GM23248 (cell line): Measurements from ENCODE around the gene PALD1. TPM values are rescaled to one million over a fixed set of nuclear protein-coding genes. Genes with fewer than 3 reads are reported as not detected.

Experiments
- DNase-seq: peaks from one replicate; pipeline ENCODE4 v3.0.0-alpha.2; 2015
- H2AFZ ChIP-seq: fragments of 200-600 bp; sonication (generic); 2 replicates; pipeline ENCODE4 v1.6.1; 2016; ENCODE audit warnings: antibody characterized with exemption
- H3F3A ChIP-seq: fragments of 200-600 bp; sonication (generic); 2 replicates; pipeline ENCODE4 v1.6.1; 2016; ENCODE audit warnings: mild to moderate bottlenecking, antibody characterized with exemption, mixed run types; ENCODE audit not compliant: insufficient read depth
- H3K27ac ChIP-seq: fragments of 200-600 bp; sonication (generic); 2 replicates; pipeline ENCODE4 v1.5.1; 2016; ENCODE audit warnings: mild to moderate bottlenecking
- H3K27me3 ChIP-seq: fragments of 200-600 bp; sonication (generic); replicated peaks from 2 replicates; pipeline ENCODE4 v1.6.1; 2016; ENCODE audit warnings: mild to moderate bottlenecking; ENCODE audit not compliant: insufficient read depth
- H3K36me3 ChIP-seq: fragments of 200-600 bp; sonication (generic); 2 replicates; pipeline ENCODE4 v1.6.1; 2016; ENCODE audit warnings: low read depth, mild to moderate bottlenecking
- H3K4me1 ChIP-seq: fragments of 200-600 bp; sonication (generic); 2 replicates; pipeline ENCODE4 v1.6.1; 2016; ENCODE audit warnings: mild to moderate bottlenecking; ENCODE audit not compliant: insufficient read depth
- H3K4me2 ChIP-seq: fragments of 200-600 bp; sonication (generic); one replicate; pipeline ENCODE4 v1.6.1; 2016; ENCODE audit warnings: mild to moderate bottlenecking; ENCODE audit not compliant: unreplicated experiment
- H3K4me3 ChIP-seq: fragments of 200-600 bp; sonication (generic); 2 replicates; pipeline ENCODE4 v1.5.1; 2016; ENCODE audit warnings: mild to moderate bottlenecking
- H3K79me2 ChIP-seq: fragments of 200-600 bp; sonication (generic); 2 replicates; pipeline ENCODE4 v1.6.1; 2016; ENCODE audit warnings: mild to moderate bottlenecking; ENCODE audit not compliant: insufficient read depth
- H3K9ac ChIP-seq: fragments of 200-600 bp; sonication (generic); 2 replicates; pipeline ENCODE4 v1.6.1; 2016; ENCODE audit warnings: mild to moderate bottlenecking
- H3K9me2 ChIP-seq: fragments of 200-600 bp; sonication (generic); 2 replicates; pipeline ENCODE4 v1.6.1; 2016; ENCODE audit warnings: mixed run types, mild to moderate bottlenecking, moderate library complexity; ENCODE audit not compliant: insufficient read depth
- H3K9me3 ChIP-seq: fragments of 200-600 bp; sonication (generic); one replicate; pipeline ENCODE4 v1.6.1; 2017; ENCODE audit warnings: low read depth
- H4K20me1 ChIP-seq: fragments of 200-600 bp; sonication (generic); 2 replicates; pipeline ENCODE4 v1.6.0; 2016; ENCODE audit not compliant: insufficient read depth
- EZH2 ChIP-seq: fragments of 200-600 bp; sonication (generic); IDR thresholded peaks from 2 replicates; pipeline ENCODE4 v1.6.1; 2018; ENCODE audit warnings: antibody characterized with exemption, mild to moderate bottlenecking; ENCODE audit not compliant: insufficient read depth, poor library complexity, severe bottlenecking
- EZH2phosphoT487 ChIP-seq: fragments of 200-600 bp; sonication (generic); IDR thresholded peaks from 2 replicates; pipeline ENCODE4 v1.6.1; 2018; ENCODE audit warnings: antibody characterized with exemption, moderate library complexity, mild to moderate bottlenecking, low read depth; ENCODE audit not compliant: insufficient read depth
- WGBS, 2 experiments: methylation state at CpG; one replicate each; pipeline ENCODE4 v1.1.6; 2015 to 2017; ENCODE audit warnings: low lambda C conversion rate in 2 of 2, low coverage in 1 of 2; ENCODE audit errors: missing lambda C conversion rate in 2 of 2; 5-methylcytosine and 5-hydroxymethylcytosine counted together
- in situ Hi-C: fragments of 300-500 bp; cut with MboI; formaldehyde crosslinking; loops from 2 replicates; pipeline ENCODE4 v1.15.0; 2020
- polyA plus RNA-seq: library from polyadenylated mRNA; unstranded; fragments of >200 nt; fragmentation: Nextera tagmentation; extraction: Ambion mirVana; gene quantifications from 2 replicates; pipeline ENCODE4 v1.2.1, GENCODE V29; 2016
- total RNA-seq: library from RNA; depleted of rRNA; stranded (reverse); fragments of >200 nt; shearing (Covaris generic); gene quantifications from 2 replicates; pipeline ENCODE4 v1.2.3, GENCODE V29; 2014

Gene PALD1
- total and polyA plus RNA-seq, 2 experiments from 2014 or later, result not detected

- peak; percentile 59 for DNase-seq
- H3F3A ChIP-seq, result no peaks in the 10 kb centered on the region; the same call in 1 of the 2 replicates
- no peaks in the 10 kb centered on the region for H3K79me2 ChIP-seq
- no peak overlapping the region for H3K4me3 ChIP-seq
- no peaks in the 10 kb centered on the region for H3K9me2 ChIP-seq
- H2AFZ ChIP-seq, result no peak overlapping the region
- no peak overlapping the region for H3K9ac ChIP-seq
- 40 to 44% methylated on average over 12 of the region's 12 CpGs for WGBS, 2 experiments
- H4K20me1 ChIP-seq, result no peaks in the 10 kb centered on the region
- no peaks in the 10 kb centered on the region for H3K9me3 ChIP-seq
- in situ Hi-C loops, result no loop called here
- H3K36me3 ChIP-seq, result no peaks in the 10 kb centered on the region
- TF ChIP-seq EZH2 (no peak), EZH2phosphoT487 (no peak)
- no peak overlapping the region for H3K4me2 ChIP-seq
- H3K27me3 ChIP-seq, result no peaks in the 10 kb centered on the region
- H3K27ac ChIP-seq, result no peak overlapping the region
- peaks cover 9% of the 10 kb centered on the region for H3K4me1 ChIP-seq
Observed at GRCh38 chr10:70575874-70576802, 97.6 kb downstream of the PALD1 start.

DNA sequence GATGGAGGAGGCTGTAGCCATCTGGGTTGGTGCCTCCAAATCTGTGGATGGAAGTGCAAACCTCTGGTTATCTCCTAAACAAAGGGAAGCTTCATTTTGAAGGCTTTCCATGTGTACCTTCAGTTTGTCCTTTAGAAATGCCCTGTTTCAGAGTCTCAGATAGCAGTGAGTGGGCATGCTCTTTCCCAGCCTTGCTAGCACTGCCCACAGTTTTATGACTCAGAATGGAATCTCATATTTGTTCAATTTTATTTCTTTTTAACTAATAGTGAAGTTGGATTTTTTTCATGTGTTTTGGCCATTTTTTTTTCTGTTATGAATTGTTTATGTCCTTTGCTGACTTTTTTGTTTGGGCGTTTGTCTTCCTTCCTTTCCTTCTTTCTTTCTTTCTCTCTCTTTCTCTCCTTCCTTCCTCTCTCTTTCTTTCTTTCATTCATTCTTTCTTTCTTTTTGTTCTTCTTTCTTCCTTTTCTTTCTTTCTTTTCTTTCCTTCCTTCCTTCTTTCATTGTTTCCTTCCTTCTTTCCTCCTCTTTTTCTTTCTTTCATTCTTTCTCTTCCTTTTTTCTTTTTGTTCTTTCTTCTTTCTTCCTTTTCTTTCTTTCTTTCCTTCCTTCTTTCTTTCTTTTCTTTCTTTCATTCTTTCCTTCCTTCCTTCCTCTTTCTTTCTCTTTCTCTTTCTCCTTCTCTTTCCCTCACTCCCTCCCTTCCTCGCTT is 98.4 kb downstream of the PALD1 start:
- in situ Hi-C loops, result no loop called here
- Histone ChIP-seq H3K27ac (no peak overlapping the region), H3K4me2 (no peak overlapping the region)

DNA sequence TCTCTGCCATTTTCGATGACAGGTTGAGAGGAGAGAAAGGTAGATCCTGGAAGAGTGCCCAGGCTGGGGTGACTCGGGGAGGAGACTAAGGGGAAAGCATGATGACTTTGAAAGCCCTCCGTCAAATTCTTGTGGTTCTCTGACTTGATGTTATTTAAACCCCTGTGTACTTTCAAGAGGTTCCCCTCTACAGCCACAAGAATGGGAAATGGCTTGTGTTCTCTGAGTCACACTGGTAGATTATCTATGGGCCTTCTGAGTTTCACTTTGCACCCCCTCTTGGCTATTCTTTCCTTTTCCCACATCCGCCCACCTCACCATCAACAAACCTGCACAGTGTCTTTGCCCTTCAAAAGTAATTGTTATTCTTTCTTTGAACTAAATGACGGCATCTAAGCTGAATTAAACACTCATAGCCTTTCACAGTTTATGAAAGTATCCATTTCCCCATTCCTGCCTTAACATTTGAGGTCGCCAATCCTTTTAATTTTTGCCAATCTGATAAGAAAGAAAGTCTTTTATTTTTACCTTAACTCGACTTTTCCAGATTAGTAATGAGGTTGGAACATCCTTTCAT is 99.9 kb downstream of the PALD1 start:
- no peaks in the 10 kb centered on the region for H3K79me2 ChIP-seq
- H3K4me2 ChIP-seq, result no peak overlapping the region
- 59 to 61% methylated on average over 7 of the region's 7 CpGs for WGBS, 2 experiments
- H3K27me3 ChIP-seq, result no peaks in the 10 kb centered on the region
- no peaks in the 10 kb centered on the region; the same call in 1 of the 2 replicates for H3F3A ChIP-seq
- no peak for TF ChIP-seq EZH2
- TF ChIP-seq EZH2phosphoT487, result no peak
- H3K9me3 ChIP-seq, result no peaks in the 10 kb centered on the region
- no peak overlapping the region for H2AFZ ChIP-seq
- H3K9ac ChIP-seq, result no peak overlapping the region
- peaks cover 9% of the 10 kb centered on the region for H3K4me1 ChIP-seq
- H3K9me2 ChIP-seq, result no peaks in the 10 kb centered on the region
- H3K36me3 ChIP-seq, result no peaks in the 10 kb centered on the region
- H3K27ac ChIP-seq, result no peak overlapping the region
- peak; percentile 20 for DNase-seq
- H3K4me3 ChIP-seq, result no peak overlapping the region
- in situ Hi-C loops, result no loop called here
- no peaks in the 10 kb centered on the region for H4K20me1 ChIP-seq

More for the DNA sequence above, 98.4 kb downstream of the PALD1 start:
- no peaks in the 10 kb centered on the region for H3K27me3 ChIP-seq
- H3K36me3 ChIP-seq, result no peaks in the 10 kb centered on the region
- H3K9me3 ChIP-seq, result no peaks in the 10 kb centered on the region
- H3F3A ChIP-seq, result no peaks in the 10 kb centered on the region; the same call in 1 of the 2 replicates
- no peak overlapping the region for H2AFZ ChIP-seq
- peaks cover 9% of the 10 kb centered on the region for H3K4me1 ChIP-seq
- no peaks in the 10 kb centered on the region for H3K9me2 ChIP-seq
- H4K20me1 ChIP-seq, result no peaks in the 10 kb centered on the region
- no peaks in the 10 kb centered on the region for H3K79me2 ChIP-seq
- 46 to 73% methylated on average over 1 to 2 of the region's 2 CpGs for WGBS, 2 experiments
- H3K9ac ChIP-seq, result no peak overlapping the region
- no peak for TF ChIP-seq EZH2phosphoT487
- TF ChIP-seq EZH2, result no peak
- no peak overlapping the region for H3K4me3 ChIP-seq
- DNase-seq, result peak; percentile 71
